Suppressor macrophage treated with lipopolysaccharide for 4 hours (primary cell): Measurements from ENCODE around the gene CDH13.

ENCODE experiments used
- DNase-seq: peaks from one replicate; pipeline ENCODE4 v3.0.0-alpha.2; 2020

Gene CDH13

GRCh38 chr16:83802135-83802534, 1175.4 kb downstream of the CDH13 start:
- DNase-seq, result peak; percentile 49

- DNase-seq, result peak; percentile 27
Measured at GRCh38 chr16:83802554-83803205, 1175.9 kb downstream of the CDH13 start.

GRCh38 chr16:83803811-83804210, 1177.0 kb downstream of the CDH13 start:
- DNase-seq, result no peak

- DNase-seq, result no peak
Measured at GRCh38 chr16:83804366-83804765, 1177.6 kb downstream of the CDH13 start.

- DNase-seq, result peak; percentile 84
Measured at GRCh38 chr16:83806036-83806435, 1179.3 kb downstream of the CDH13 start.

- peak; percentile 38 for DNase-seq
Measured at GRCh38 chr16:83806731-83807130, 1180.0 kb downstream of the CDH13 start.

- DNase-seq, result no peak
Measured at GRCh38 chr16:83807327-83807709, 1180.5 kb downstream of the CDH13 start.

GRCh38 chr16:83807710-83808572, 1181.2 kb downstream of the CDH13 start, which contains the start of gene HSBP1:
HSBP1 (plus strand) TSS chr16:83807978; CDS start chr16:83808077, 99 bp downstream.
- peak; percentile 98 for DNase-seq

GRCh38 chr16:83808573-83809014, 1181.8 kb downstream of the CDH13 start:
- no peak for DNase-seq

- DNase-seq, result no peak
Measured at GRCh38 chr16:83809092-83809491, 1182.3 kb downstream of the CDH13 start.

- DNase-seq, result no peak
Measured at GRCh38 chr16:83810901-83811300, 1184.1 kb downstream of the CDH13 start.

- DNase-seq, result peak; percentile 6
Measured at GRCh38 chr16:83813823-83814658, 1187.3 kb downstream of the CDH13 start.

GRCh38 chr16:83814659-83814985, 1187.9 kb downstream of the CDH13 start:
- DNase-seq, result no peak

- DNase-seq, result no peak
Measured at GRCh38 chr16:83817022-83817421, 1190.3 kb downstream of the CDH13 start.

GRCh38 chr16:83818276-83818675, 1191.5 kb downstream of the CDH13 start:
- DNase-seq, result no peak

- DNase-seq, result no peak
Measured at GRCh38 chr16:83819361-83819760, 1192.6 kb downstream of the CDH13 start.

- DNase-seq, result peak; percentile 86
Measured at GRCh38 chr16:83826146-83826913, 1199.6 kb downstream of the CDH13 start.

GRCh38 chr16:83830091-83830768, 1203.5 kb downstream of the CDH13 start:
- no peak for DNase-seq

GRCh38 chr16:83830769-83831455, 1204.1 kb downstream of the CDH13 start:
- DNase-seq, result no peak

- no peak for DNase-seq
Measured at GRCh38 chr16:83831456-83831987, 1204.8 kb downstream of the CDH13 start.

GRCh38 chr16:83833921-83834320, 1207.2 kb downstream of the CDH13 start:
- no peak for DNase-seq
